Parathyroid adenoma (tissue), 2 donors: ENCODE data around the gene TNRC6B.

Experiments
- H2AFZ ChIP-seq: fragments of 300-600 bp; sonication (generic); one replicate; pipeline ENCODE4 v1.7.0; 2017; ENCODE audit warnings: antibody characterized with exemption, mild to moderate bottlenecking
- H3K27ac ChIP-seq: fragments of 300-600 bp; sonication (generic); one replicate; pipeline ENCODE4 v1.7.0; 2017
- H3K27me3 ChIP-seq: fragments of 300-600 bp; sonication (generic); one replicate; pipeline ENCODE4 v1.7.0; 2017; ENCODE audit warnings: low read length; ENCODE audit not compliant: control insufficient read depth, insufficient read depth
- H3K36me3 ChIP-seq: fragments of 300-600 bp; sonication (generic); one replicate; pipeline ENCODE4 v1.7.0; 2017; ENCODE audit warnings: low read length; ENCODE audit not compliant: control insufficient read depth, insufficient read depth
- H3K4me1 ChIP-seq: fragments of 300-600 bp; sonication (generic); one replicate; pipeline ENCODE4 v1.7.0; 2017; ENCODE audit warnings: control low read depth
- H3K4me2 ChIP-seq: fragments of 300-600 bp; sonication (generic); one replicate; pipeline ENCODE4 v1.7.0; 2017; ENCODE audit warnings: low read length
- H3K4me3 ChIP-seq: fragments of 300-600 bp; sonication (generic); one replicate; pipeline ENCODE4 v1.7.0; 2017; ENCODE audit warnings: low read depth, low read length
- H3K79me2 ChIP-seq: fragments of 300-600 bp; sonication (generic); one replicate; pipeline ENCODE4 v1.7.0; 2017; ENCODE audit warnings: control low read depth
- H3K9ac ChIP-seq: fragments of 300-600 bp; sonication (generic); one replicate; pipeline ENCODE4 v1.7.0; 2017; ENCODE audit warnings: mild to moderate bottlenecking
- H3K9me3 ChIP-seq: fragments of 300-600 bp; sonication (generic); one replicate; pipeline ENCODE4 v1.7.0; 2017; ENCODE audit warnings: low read length; ENCODE audit not compliant: control insufficient read depth
- CTCF ChIP-seq: fragments of 300-600 bp; sonication (generic); IDR thresholded peaks from one replicate; pipeline ENCODE4 v1.7.0; 2017; ENCODE audit warnings: antibody characterized with exemption, mild to moderate bottlenecking
- donor health status: primary hyperparathyroidism.

The TNRC6B gene

GRCh38 chr22:40232624-40233023 is 54.9 kb downstream of the TNRC6B start:
- Histone ChIP-seq H3K4me3 (no peak overlapping the region), H3K4me2 (no peak overlapping the region), H2AFZ (no peak overlapping the region), H3K36me3 (no peaks in the 10 kb centered on the region), H3K27me3 (no peaks in the 10 kb centered on the region), H3K9me3 (no peaks in the 10 kb centered on the region), H3K27ac (no peak overlapping the region), H3K9ac (no peak overlapping the region), H3K4me1 (peaks cover 3% of the 10 kb centered on the region), H3K79me2 (peaks cover 16% of the 10 kb centered on the region)
- no peak for TF ChIP-seq CTCF

GRCh38 chr22:40233886-40234285 is 56.2 kb downstream of the TNRC6B start:
- peaks cover 3% of the 10 kb centered on the region for H3K4me1 ChIP-seq
- no peak overlapping the region for H2AFZ ChIP-seq
- no peak overlapping the region for H3K4me2 ChIP-seq
- H3K79me2 ChIP-seq: peaks cover 24% of the 10 kb centered on the region
- no peaks in the 10 kb centered on the region for H3K9me3 ChIP-seq
- no peak overlapping the region for H3K9ac ChIP-seq
- H3K27ac ChIP-seq: no peak overlapping the region
- no peaks in the 10 kb centered on the region for H3K27me3 ChIP-seq
- no peak overlapping the region for H3K4me3 ChIP-seq
- H3K36me3 ChIP-seq: no peaks in the 10 kb centered on the region
- TF ChIP-seq CTCF: no peak

GRCh38 chr22:40234658-40235057 is 56.9 kb downstream of the TNRC6B start:
- H2AFZ ChIP-seq: no peak overlapping the region
- no peaks in the 10 kb centered on the region for H3K36me3 ChIP-seq
- no peak overlapping the region for H3K4me3 ChIP-seq
- H3K9me3 ChIP-seq: no peaks in the 10 kb centered on the region
- TF ChIP-seq CTCF: no peak
- no peaks in the 10 kb centered on the region for H3K27me3 ChIP-seq
- H3K27ac ChIP-seq: no peak overlapping the region
- peaks cover 3% of the 10 kb centered on the region for H3K4me1 ChIP-seq
- H3K4me2 ChIP-seq: no peak overlapping the region
- H3K9ac ChIP-seq: no peak overlapping the region
- peaks cover 26% of the 10 kb centered on the region for H3K79me2 ChIP-seq

- H2AFZ ChIP-seq: no peak overlapping the region
- no peak for TF ChIP-seq CTCF
- H3K9ac ChIP-seq: no peak overlapping the region
- no peak overlapping the region for H3K4me3 ChIP-seq
- H3K36me3 ChIP-seq: no peaks in the 10 kb centered on the region
- H3K9me3 ChIP-seq: no peaks in the 10 kb centered on the region
- no peak overlapping the region for H3K4me2 ChIP-seq
- H3K27ac ChIP-seq: no peak overlapping the region
- peaks cover 28% of the 10 kb centered on the region for H3K79me2 ChIP-seq
- no peaks in the 10 kb centered on the region for H3K27me3 ChIP-seq
- H3K4me1 ChIP-seq: peaks cover 3% of the 10 kb centered on the region
Measured at GRCh38 chr22:40235308-40235707, 57.6 kb downstream of the TNRC6B start.

- Histone ChIP-seq H2AFZ (no peak overlapping the region), H3K9me3 (no peaks in the 10 kb centered on the region), H3K79me2 (peaks cover 28% of the 10 kb centered on the region), H3K27me3 (no peaks in the 10 kb centered on the region), H3K4me1 (peaks cover 3% of the 10 kb centered on the region), H3K36me3 (no peaks in the 10 kb centered on the region), H3K4me3 (no peak overlapping the region), H3K9ac (no peak overlapping the region), H3K4me2 (no peak overlapping the region), H3K27ac (no peak overlapping the region)
- TF ChIP-seq CTCF: no peak
Measured at GRCh38 chr22:40236131-40236665, 58.5 kb downstream of the TNRC6B start.
